HepG2 (cell line): ENCODE measurements around the gene CAPN10. TPM values are rescaled to one million over a fixed set of nuclear protein-coding genes. Genes with fewer than 3 reads are reported as not detected.

Experiments
- BORCS8-MEF2B ChIP-seq: sonication (generic); formaldehyde crosslinking; IDR thresholded peaks from 2 replicates; pipeline ENCODE4 v1.8.0; 2022; ENCODE audit warnings: mild to moderate bottlenecking, missing genetic modification reagents
- CCDC6 ChIP-seq: sonication (generic); formaldehyde crosslinking; IDR thresholded peaks from 2 replicates; pipeline ENCODE4 v1.8.1; 2022; ENCODE audit warnings: mild to moderate bottlenecking, missing genetic modification reagents, moderate library complexity
- DNMT3B ChIP-seq: conservative IDR thresholded peaks from 2 replicates; pipeline ENCODE4 v1.6.1; 2016; ENCODE audit warnings: missing biosample characterization, control low read depth
- GABPB1 ChIP-seq: IDR thresholded peaks from 2 replicates; pipeline ENCODE4 v1.6.1; 2016; ENCODE audit warnings: mild to moderate bottlenecking, missing genetic modification reagents, moderate library complexity, missing compliant biosample characterization
- HMG20B ChIP-seq: conservative IDR thresholded peaks from 2 replicates; pipeline ENCODE4 v1.6.1; 2016; ENCODE audit warnings: missing genetic modification reagents, missing compliant biosample characterization
- HNRNPH1 ChIP-seq: fragments of 200-400 bp; formaldehyde crosslinking; optimal IDR thresholded peaks from 2 replicates; pipeline ENCODE3; 2017; ENCODE audit warnings: mild to moderate bottlenecking, low read depth, low read length
- KDM4B ChIP-seq: sonication (generic); formaldehyde crosslinking; IDR thresholded peaks from 2 replicates; pipeline ENCODE4 v1.4.0; 2020; ENCODE audit warnings: missing genetic modification reagents
- NONO ChIP-seq, 2 experiments: fragments of 450-650 bp in 1 of 2; sonication (generic) in 1 of 2; formaldehyde crosslinking in 1 of 2; IDR thresholded peaks in 1 of 2; conservative IDR thresholded peaks in 1 of 2; 2 replicates each; pipeline versions ENCODE4 v1.6.1 to v1.8.0; 2017 to 2022; ENCODE audit warnings: mild to moderate bottlenecking in 1 of 2, missing genetic modification reagents in 1 of 2, moderate library complexity in 1 of 2
- SOX6 ChIP-seq, 2 experiments: fragments of 450-650 bp in 1 of 2; sonication (generic) in 1 of 2; formaldehyde crosslinking in 1 of 2; IDR thresholded peaks; 2 replicates each; pipeline versions ENCODE4 v1.4.0 to v1.6.1; 2017 to 2020; ENCODE audit warnings: antibody characterized with exemption in 1 of 2, mild to moderate bottlenecking in 1 of 2, missing genetic modification reagents in 1 of 2
- TMF1 ChIP-seq: sonication (generic); formaldehyde crosslinking; IDR thresholded peaks from 2 replicates; pipeline ENCODE4 v1.8.1; 2022; ENCODE audit warnings: low read depth, missing genetic modification reagents
- TOE1 ChIP-seq: sonication (generic); formaldehyde crosslinking; IDR thresholded peaks from 2 replicates; pipeline ENCODE4 v1.4.0; 2020; ENCODE audit warnings: mild to moderate bottlenecking, missing genetic modification reagents
- ZMYM2 ChIP-seq: sonication (generic); formaldehyde crosslinking; IDR thresholded peaks from 2 replicates; pipeline ENCODE4 v1.8.0; 2022; ENCODE audit warnings: mild to moderate bottlenecking, missing genetic modification reagents
- ZNF138 ChIP-seq: sonication (generic); formaldehyde crosslinking; IDR thresholded peaks from 2 replicates; pipeline ENCODE4 v1.5.0; 2020; ENCODE audit warnings: mild to moderate bottlenecking, low read depth, missing genetic modification reagents
- ZNF331 ChIP-seq: sonication (generic); formaldehyde crosslinking; IDR thresholded peaks from 2 replicates; pipeline ENCODE4 v1.4.0; 2020; ENCODE audit warnings: missing genetic modification reagents
- ZNF430 ChIP-seq: sonication (generic); formaldehyde crosslinking; IDR thresholded peaks from 2 replicates; pipeline ENCODE4 v1.9.0; 2021; ENCODE audit warnings: mild to moderate bottlenecking, missing genetic modification reagents
- ZNF550 ChIP-seq: sonication (generic); formaldehyde crosslinking; IDR thresholded peaks from 2 replicates; pipeline ENCODE4 v1.4.0; 2020; ENCODE audit warnings: mild to moderate bottlenecking, missing genetic modification reagents, borderline replicate concordance
- ZNF557 ChIP-seq: sonication (generic); formaldehyde crosslinking; IDR thresholded peaks from 2 replicates; pipeline ENCODE4 v1.4.0; 2020; ENCODE audit warnings: missing genetic modification reagents
- ZNF782 ChIP-seq: sonication (generic); formaldehyde crosslinking; IDR thresholded peaks from 2 replicates; pipeline ENCODE4 v1.4.0; 2020; ENCODE audit warnings: missing genetic modification reagents, mild to moderate bottlenecking, borderline replicate concordance
- polyA plus RNA-seq, 8 experiments: library from polyadenylated mRNA; depleted of rRNA in 3 of 8; stranded (reverse) in 7 of 8; unstranded in 1 of 8; fragments of >200 nt; fragmentation: Illumina TruSeq in 4 of 8; extraction: Trizol in 4 of 8; gene quantifications; 2 replicates each; pipeline versions ENCODE4 v1.2.1 to v1.2.3, GENCODE V29; 2011 to 2016; ENCODE audit warnings: low read depth in 4 of 8, missing spikeins in 1 of 8, mixed read lengths in 1 of 8; ENCODE audit not compliant: insufficient read depth in 1 of 8
- total RNA-seq, 5 experiments: library from RNA; depleted of rRNA; stranded (reverse); fragments of >200 nt; fragmentation: Illumina TruSeq; extraction: Trizol; gene quantifications; 2 replicates each; pipeline ENCODE4 v1.2.3, GENCODE V29; 2016; ENCODE audit warnings: low read depth in 1 of 5
- TF ChIP-seq, protein P1 (sequence below): sonication (generic); formaldehyde crosslinking; IDR thresholded peaks from 2 replicates; pipeline ENCODE4 v1.5.0; 2020; ENCODE audit warnings: missing genetic modification reagents
- TF ChIP-seq, protein P2 (sequence below), 2 experiments: sonication (generic) in 1 of 2; formaldehyde crosslinking in 1 of 2; IDR thresholded peaks; 2 replicates each; pipeline versions ENCODE4 v1.6.1 to v1.9.0; 2014 to 2022; ENCODE audit warnings: antibody characterized with exemption in 1 of 2, borderline replicate concordance in 1 of 2, inconsistent platforms in 1 of 2, low read depth in 1 of 2, missing genetic modification reagents in 1 of 2

CAPN10 gene
- total and polyA plus RNA-seq, 2 of the 13 experiments (the other 11 are each of a cell fraction or from before 2014, with no cell fraction given) = 27.6 to 32.4 TPM

DNA sequence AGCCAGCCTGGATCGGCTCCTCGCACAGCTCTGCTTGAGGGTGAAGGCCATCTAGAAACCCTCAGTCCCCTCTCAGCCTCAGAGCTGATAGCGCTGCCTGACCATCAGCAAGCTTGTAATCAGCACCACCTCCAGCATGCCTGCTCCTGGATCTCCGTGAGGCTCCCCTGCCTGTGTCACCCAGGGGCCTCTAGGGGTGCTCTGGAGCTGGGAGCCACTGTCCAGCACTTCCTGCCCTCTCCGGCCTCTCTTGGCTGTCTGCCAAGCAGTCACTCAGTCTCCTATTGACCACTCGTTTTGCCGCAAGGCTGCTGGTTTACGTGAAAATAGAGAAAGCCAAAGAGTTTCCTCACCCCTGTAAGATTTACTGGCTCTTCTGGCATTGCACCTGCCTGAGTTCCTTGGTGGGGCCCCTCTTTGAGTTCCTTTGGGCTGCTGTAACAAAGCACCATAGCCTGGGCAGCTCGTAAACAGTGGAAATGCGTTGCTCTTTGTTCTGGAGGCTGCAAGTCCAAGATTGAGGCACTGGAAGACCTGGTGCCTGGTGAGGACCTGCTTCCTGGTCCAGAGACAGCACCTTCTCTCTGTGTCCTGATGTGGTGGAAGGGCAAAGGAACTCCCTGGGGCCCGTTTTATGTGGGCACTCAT is 17.9 kb downstream of the CAPN10 start (continued):
- TF ChIP-seq NONO (IDR thresholded peaks at IDR 0.05) = no peak
- no peak; the same call in none of the 2 replicates for TF ChIP-seq NONO (CRISPR knock-in tag; conservative IDR thresholded peaks at IDR 0.05)
- TF ChIP-seq BORCS8-MEF2B (CRISPR knock-in tag) = no peak; the same call in 1 of the 2 replicates
- TF ChIP-seq, protein P1, sequence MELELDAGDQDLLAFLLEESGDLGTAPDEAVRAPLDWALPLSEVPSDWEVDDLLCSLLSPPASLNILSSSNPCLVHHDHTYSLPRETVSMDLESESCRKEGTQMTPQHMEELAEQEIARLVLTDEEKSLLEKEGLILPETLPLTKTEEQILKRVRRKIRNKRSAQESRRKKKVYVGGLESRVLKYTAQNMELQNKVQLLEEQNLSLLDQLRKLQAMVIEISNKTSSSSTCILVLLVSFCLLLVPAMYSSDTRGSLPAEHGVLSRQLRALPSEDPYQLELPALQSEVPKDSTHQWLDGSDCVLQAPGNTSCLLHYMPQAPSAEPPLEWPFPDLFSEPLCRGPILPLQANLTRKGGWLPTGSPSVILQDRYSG (CRISPR knock-in tag) = no peak
- no peak for TF ChIP-seq ZNF430
- TF ChIP-seq TOE1 (CRISPR knock-in tag) = no peak
- no peak for TF ChIP-seq ZNF138 (CRISPR knock-in tag)
- 0 out of 2 replicates have a peak, but pooled peaks have one; percentile 75 for TF ChIP-seq KDM4B (CRISPR knock-in tag)
- peak; percentile 73; the same call in 1 of the 2 replicates for TF ChIP-seq CCDC6 (CRISPR knock-in tag)
- TF ChIP-seq GABPB1 = peak; percentile 92
- 0 out of 2 replicates have a peak, but pooled peaks have one; percentile 6 for TF ChIP-seq ZNF550 (CRISPR knock-in tag)
- no peak for TF ChIP-seq SOX6 (IDR thresholded peaks at IDR 0.05)
- peak; percentile 60; the same call in 1 of the 2 replicates for TF ChIP-seq SOX6 (CRISPR knock-in tag; IDR thresholded peaks at IDR 0.05)
- TF ChIP-seq ZNF331 (CRISPR knock-in tag) = peak; percentile 82; the same call in 1 of the 2 replicates
- no peak for TF ChIP-seq TMF1 (CRISPR knock-in tag)
- TF ChIP-seq HNRNPH1 = peak; percentile 65
- no peak; the same call in 1 of the 2 replicates for TF ChIP-seq ZNF782 (CRISPR knock-in tag)
- 0 out of 2 replicates have a peak, but pooled peaks have one; percentile 46 for TF ChIP-seq HMG20B (CRISPR knock-in tag)
- TF ChIP-seq, protein P2, sequence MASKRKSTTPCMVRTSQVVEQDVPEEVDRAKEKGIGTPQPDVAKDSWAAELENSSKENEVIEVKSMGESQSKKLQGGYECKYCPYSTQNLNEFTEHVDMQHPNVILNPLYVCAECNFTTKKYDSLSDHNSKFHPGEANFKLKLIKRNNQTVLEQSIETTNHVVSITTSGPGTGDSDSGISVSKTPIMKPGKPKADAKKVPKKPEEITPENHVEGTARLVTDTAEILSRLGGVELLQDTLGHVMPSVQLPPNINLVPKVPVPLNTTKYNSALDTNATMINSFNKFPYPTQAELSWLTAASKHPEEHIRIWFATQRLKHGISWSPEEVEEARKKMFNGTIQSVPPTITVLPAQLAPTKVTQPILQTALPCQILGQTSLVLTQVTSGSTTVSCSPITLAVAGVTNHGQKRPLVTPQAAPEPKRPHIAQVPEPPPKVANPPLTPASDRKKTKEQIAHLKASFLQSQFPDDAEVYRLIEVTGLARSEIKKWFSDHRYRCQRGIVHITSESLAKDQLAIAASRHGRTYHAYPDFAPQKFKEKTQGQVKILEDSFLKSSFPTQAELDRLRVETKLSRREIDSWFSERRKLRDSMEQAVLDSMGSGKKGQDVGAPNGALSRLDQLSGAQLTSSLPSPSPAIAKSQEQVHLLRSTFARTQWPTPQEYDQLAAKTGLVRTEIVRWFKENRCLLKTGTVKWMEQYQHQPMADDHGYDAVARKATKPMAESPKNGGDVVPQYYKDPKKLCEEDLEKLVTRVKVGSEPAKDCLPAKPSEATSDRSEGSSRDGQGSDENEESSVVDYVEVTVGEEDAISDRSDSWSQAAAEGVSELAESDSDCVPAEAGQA (IDR thresholded peaks at IDR 0.05; ENCODE audit: low read depth) = no peak; the same call in 1 of the 2 replicates
- TF ChIP-seq, protein P2 (CRISPR knock-in tag; IDR thresholded peaks at IDR 0.05; ENCODE audit: borderline replicate concordance) = no peak
- 0 out of 2 replicates have a peak, but pooled peaks have one; percentile 46 for TF ChIP-seq DNMT3B (CRISPR knock-in tag)
- TF ChIP-seq ZMYM2 (CRISPR knock-in tag) = no peak
- TF ChIP-seq ZNF557 (CRISPR knock-in tag) = no peak
